Measurements from ENCODE around the gene ANP32E. TPM values are rescaled to one million over a fixed set of nuclear protein-coding genes. Genes with fewer than 3 reads are reported as not detected.
"Not testable (repeated sequence)": the region's sequence is repeated elsewhere in the genome, so short reads cannot be mapped to it uniquely, and the experiment has no call there.

ANP32E gene
- total RNA-seq, 1 experiment from 2014 or later: 105 TPM

GRCh38 chr1:150214099-150214756 is 21.7 kb downstream of the ANP32E start:
- not testable (repeated sequence) for DNase-seq (ENCODE audit: low read depth)

- peak; percentile 93 for DNase-seq (ENCODE audit: low read depth)
Observed at GRCh38 chr1:150213170-150214098, 22.5 kb downstream of the ANP32E start.

DNA sequence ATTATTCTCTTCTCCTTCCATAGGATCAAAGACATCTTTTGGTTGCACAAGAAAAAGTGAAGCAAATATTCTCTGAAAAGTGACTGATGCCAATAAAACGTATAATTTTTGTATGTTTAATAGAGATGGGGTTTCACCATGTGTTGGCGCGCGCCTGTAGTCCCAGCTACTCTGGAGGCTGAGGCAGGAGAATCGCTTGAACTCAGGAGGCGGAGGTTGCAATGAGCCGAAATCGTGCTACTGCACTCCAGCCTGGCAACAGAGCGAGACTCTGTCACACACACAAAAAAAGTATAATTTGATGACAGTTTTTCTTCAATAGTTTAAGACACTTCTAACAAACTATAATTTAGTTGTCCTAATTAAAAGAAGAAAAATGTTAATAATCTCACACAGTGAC is 23.8 kb downstream of the ANP32E start:
- DNase-seq (ENCODE audit: low read depth): no peak

DNA sequence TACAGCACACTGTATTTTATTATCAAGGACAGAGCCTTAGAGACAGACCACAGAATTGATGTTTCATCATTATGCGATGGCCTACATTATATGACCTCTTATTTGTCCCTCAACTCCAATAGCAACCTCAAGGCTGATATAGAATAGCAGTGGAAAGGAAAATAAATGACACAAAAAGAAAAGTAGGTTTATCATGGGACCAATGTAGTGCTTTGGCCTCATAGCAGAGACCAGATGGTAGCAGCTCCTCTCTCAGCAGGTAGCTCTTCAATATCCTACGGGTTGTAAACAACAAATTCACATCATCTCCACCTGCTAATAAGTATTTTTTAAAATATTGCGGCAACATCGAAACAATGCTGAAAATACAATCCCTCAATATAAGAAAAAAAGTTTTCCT is 25.2 kb downstream of the ANP32E start:
- no peak for DNase-seq (ENCODE audit: low read depth)

DNA sequence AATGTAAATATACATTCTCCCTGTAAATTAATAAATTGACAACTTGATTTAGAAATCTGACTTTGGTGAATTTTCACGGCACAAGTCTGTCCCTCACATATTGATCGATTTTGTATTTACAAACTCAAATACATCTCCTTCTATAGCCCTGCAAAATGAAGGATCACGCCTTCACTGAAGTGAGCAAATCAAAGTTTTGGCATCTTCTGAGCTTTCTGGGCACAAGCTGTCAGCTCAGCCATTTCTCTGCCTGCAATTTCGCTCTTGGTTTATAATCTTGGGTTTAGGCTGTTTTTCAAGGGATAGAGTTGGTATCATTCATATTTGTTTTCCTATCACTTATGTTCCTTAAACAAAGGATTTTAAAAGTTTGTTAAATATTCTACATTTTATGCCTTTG is 25.8 kb downstream of the ANP32E start:
- no peak for DNase-seq (ENCODE audit: low read depth)

GRCh38 chr1:150208460-150208859 is 27.5 kb downstream of the ANP32E start:
- DNase-seq (ENCODE audit: low read depth): not testable (repeated sequence)

DNA sequence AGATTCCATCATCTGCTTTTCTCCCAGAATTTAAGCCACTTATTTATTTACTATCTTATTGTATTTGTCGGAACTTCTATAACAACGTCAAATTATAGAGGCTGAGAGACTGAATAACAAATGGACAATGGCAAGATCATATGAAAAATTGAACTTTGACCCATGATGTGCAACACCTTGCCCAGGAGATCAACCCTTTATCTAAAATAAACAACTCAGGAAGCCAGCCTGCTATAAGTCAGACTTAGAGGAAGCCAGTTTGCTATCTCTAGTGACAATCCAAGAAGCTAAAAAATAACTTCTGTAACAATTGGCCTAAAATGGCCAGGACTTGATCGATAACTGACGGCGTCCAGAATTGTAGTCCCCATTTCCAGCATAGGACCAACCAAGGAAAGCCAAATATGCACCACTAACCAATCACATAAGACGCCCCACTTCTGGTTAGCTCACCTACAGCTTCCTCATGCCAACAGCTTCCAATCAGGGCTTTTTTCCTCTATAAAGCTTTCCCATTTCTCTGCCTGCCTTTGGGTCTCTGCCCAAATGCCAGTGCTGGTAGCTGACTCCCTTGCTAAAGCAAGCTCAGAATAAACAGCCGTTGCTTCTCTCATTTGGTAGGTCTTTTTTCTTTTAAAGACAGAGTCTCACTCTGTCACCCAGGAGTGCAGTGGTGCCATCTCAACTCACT is 28.5 kb downstream of the ANP32E start:
- DNase-seq (ENCODE audit: low read depth): no peak

- DNase-seq (ENCODE audit: low read depth): no peak
Observed at GRCh38 chr1:150196417-150196816, 39.5 kb downstream of the ANP32E start.

DNA sequence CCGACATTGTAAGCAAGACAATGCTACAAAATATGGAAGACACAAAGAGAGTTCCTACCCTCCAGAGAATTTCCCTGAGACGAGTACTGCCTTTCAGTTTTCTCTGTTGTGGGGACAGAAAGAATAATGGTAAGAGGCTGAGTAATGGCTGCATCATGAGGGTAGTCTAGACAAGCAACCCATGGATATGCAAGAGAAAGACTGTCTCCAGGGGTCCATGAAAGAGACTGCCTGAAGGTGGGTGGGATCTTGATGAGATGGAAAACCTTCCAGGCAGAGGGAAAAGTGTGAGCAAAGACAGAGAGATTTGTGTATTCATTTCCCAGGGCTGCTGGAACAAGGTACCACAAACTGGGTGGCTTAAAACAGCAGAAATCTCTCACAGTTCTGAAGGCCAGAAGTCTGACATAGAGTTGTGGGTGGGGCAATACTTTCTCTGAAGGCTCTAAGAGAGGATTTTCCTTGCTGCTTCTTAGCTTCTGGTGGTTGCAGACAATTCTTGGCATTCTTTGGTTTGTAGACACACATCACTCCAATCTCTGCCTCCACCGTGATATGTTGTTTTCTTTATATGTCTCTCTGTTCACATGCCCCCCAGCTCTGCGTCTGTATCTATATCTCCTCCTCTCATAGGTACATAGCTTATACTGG is 41.4 kb downstream of the ANP32E start:
- no peak for DNase-seq (ENCODE audit: low read depth)

DNA sequence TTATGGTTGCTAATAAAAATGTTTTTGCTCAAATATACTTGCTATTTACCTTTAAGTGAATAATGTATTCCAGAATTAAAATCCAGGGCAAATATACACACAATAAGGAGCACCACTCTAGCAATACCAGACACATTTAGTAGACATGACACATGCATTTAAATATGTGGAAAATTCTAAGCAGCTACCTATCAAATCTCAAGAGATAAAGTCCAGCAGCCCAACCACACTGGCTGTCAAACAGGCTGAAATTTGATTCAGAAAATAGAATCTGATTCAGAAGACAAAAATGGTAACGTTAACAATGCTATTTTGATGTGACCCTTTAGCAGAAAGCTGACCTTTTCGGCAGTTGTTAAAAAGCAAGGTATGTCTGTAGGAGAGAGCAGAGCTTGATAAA is 43.9 kb downstream of the ANP32E start:
- peak; percentile 26 for DNase-seq (ENCODE audit: low read depth)

DNA sequence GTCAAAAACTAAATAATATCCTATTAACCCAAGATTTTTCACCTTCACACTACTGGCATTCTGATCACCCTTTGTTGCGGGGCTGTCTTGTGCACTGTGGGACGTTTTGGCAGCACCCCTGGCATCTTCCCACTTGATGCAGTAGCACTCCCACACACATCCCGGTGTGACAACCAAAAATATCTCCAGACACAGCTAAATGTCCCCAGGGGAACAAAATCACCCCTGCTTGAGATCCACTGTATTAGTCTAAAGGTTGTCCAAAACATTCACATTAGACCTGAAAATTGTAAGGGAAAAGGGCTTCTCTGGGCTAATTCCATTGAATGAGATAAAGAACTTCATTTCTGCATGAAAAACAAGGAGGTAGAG is 48.4 kb downstream of the ANP32E start:
- DNase-seq (ENCODE audit: low read depth): no peak

DNA sequence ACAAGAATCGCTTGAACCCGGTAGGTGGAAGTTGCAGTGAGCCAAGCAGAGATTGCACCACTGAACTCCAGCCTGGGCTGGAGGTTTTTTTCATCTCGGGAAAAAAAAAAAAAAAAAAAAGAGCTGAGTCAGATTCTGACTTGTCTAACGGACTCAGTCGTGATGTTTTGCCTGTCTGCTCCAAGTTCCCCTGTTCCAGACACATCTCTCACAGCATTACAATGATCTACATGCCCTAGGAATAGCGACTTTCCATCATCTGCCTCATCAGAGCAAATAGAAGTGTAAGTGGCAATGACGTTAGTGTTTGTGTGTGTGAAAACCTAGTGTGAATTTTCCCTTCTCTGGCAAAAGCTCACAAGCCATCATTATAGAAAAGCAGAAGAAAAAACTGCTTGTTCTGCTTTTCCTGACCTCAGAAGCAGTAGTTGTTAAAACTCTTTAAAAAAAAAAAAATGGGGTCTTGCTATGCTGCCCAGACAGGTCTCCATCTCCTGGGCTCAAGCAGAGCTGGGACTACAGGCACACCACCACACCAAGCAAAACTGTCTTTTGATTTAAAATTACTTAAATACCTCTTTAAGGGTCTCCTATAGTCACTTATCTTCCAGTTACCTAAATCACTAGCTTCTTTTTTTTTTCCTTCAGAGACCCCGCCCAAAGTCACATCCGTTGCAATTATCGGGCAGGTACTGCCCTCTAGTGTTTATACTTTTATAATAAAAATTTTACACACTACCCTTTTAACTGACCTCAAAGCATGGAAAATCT is 48.9 kb downstream of the ANP32E start:
- peak; percentile 57 for DNase-seq (ENCODE audit: low read depth)

DNA sequence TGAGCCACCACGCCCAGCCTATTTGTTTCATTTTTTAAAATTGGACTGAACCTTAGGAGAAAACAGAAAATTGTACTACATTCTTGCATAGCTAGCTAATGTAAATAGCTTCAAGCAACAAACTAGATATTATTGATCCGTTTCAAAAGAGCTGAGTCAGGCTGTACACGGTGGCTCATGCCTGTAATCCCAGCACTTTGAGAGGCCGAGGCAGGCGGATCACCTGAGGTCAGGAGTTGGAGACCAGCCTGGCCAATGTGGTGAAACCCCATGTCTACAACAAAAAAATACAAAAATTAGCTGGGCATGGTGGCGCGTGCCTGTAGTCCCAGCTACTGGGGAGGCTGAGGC is 49.5 kb downstream of the ANP32E start:
- not testable (repeated sequence) for DNase-seq (ENCODE audit: low read depth)

DNA sequence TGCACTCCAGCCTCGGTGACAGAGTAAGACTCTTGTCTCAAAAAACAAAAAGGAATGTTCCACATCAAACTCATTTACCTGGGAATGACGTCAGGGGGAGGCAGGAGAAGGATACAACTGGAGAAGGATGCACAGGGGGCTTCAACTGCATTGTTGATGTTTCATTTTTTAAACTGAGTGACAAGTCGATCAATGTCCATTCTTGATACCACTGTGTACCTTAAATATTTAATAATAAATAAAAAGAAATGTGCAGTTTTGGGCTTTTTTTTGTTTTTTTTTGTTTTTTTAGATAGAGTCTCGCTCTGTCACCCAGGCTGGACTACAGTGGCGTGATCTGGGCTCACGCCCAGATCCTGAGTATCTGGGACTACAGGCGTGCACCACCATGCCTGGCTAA is 50.4 kb downstream of the ANP32E start:
- DNase-seq (ENCODE audit: low read depth): no peak

- no peak for DNase-seq (ENCODE audit: low read depth)
Observed at GRCh38 chr1:150183061-150183460, 52.9 kb downstream of the ANP32E start.

GRCh38 chr1:150182247-150182646 is 53.7 kb downstream of the ANP32E start:
- no peak for DNase-seq (ENCODE audit: low read depth)

- DNase-seq (ENCODE audit: low read depth): no peak
Observed at GRCh38 chr1:150180474-150180873, 55.4 kb downstream of the ANP32E start.

- no peak for DNase-seq (ENCODE audit: low read depth)
Observed at GRCh38 chr1:150179867-150180266, 56.0 kb downstream of the ANP32E start.

DNA sequence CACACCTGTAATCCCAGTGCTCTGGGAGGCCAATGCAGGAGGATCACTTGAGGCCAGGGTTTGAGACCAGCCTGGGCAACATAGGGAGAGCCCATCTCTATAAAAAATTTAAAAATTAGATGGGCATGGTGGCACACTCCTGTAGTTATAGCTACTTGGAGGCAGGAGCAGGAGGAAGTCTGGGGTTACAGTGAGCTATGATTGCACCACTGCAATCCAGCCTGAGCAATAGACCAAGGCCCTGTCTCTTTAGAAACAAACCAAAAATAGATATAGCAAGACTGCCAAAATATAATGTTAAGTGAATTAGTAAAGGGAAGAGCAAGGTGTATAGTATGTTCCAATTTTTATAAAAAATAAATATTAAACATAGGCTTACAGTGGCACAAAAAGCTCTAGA is 57.4 kb downstream of the ANP32E start:
- DNase-seq (ENCODE audit: low read depth): no peak

DNA sequence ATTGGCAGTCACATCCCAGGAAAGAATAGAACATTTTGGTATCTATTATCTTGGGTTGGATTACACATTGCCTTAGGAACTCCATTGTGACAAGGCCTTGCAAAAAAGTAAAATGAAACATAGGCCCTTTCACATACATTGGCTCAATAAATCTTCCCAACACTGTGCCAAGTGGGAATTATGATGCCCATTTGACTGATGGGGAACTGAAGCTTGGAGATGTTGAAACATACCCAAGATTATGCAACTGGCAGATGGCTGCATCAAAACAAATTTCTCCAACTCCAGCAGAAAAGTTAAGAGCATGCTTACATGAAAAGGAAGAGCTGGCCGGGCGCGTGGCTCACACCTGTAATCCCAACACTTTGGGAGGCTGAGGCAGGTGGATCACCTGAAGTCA is 59.3 kb downstream of the ANP32E start:
- DNase-seq (ENCODE audit: low read depth): no peak

DNA sequence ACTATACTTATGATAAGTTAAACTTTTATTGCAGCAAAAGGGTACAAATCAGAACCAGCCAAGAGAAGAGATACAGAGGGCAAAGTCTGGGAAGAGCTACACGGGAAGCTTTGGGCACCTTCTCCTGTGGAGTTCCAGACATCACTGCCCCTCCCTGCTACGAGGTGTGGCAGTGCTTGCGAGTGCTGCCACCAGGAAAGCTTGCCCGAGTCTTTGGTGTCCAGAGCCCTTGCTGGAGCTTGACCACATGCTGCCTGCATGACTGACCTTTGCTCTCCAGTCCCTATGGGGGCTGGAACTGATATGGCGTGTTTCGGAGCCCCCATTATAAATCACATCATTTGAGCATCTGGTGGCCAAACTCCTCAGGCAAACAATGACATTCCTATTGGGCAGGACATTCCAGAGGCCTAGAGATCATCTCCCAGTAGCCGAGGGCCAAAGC is 62.7 kb downstream of the ANP32E start:
- no peak for DNase-seq (ENCODE audit: low read depth)

Measured in Daoy (cell line).